Panc1 (cell line): ENCODE results near the gene RPUSD4. TPM values are rescaled to one million over a fixed set of nuclear protein-coding genes. Genes with fewer than 3 reads are reported as not detected.

Source experiments
- ATAC-seq: fragments of 200-7000 bp; cut with Tn5 transposase; 2 replicates; pipeline ENCODE4 v1.9.1; 2020; ENCODE audit warnings: mild to moderate bottlenecking, moderate library complexity
- BruUV-seq: library from RNA; stranded (reverse); fragments of 400-500 nt; replicated peaks from 2 replicates; lab custom pipeline; 2021; lab: Mats Ljungman, UMichigan
- CTCF ChIA-PET: fragments of 300-600 bp; sonication (Branson Sonifier 250); formaldehyde crosslinking; loops from one replicate; lab custom pipeline; 2022; ENCODE audit warnings: antibody characterized with exemption; lab: Charles Lee
- POLR2A ChIA-PET: fragments of 300-600 bp; sonication (Branson Sonifier 250); formaldehyde crosslinking; loops from one replicate; lab custom pipeline; 2022; ENCODE audit warnings: antibody characterized with exemption; lab: Charles Lee
- DNase-seq: peaks from one replicate; pipeline ENCODE4 v3.0.0-alpha.2; 2010; ENCODE audit warnings: low read depth, low spot score
- H3K27ac ChIP-seq: 2 replicates; pipeline ENCODE4 v1.5.1; 2011; ENCODE audit warnings: mild to moderate bottlenecking, low read length, inconsistent platforms
- H3K27me3 ChIP-seq: fragments of 200-500 bp; sonication (Bioruptor generic); 2 replicates; pipeline ENCODE4 v1.6.0; 2014; ENCODE audit warnings: low read length, inconsistent platforms; ENCODE audit not compliant: control insufficient read depth, insufficient read depth
- H3K36me3 ChIP-seq: fragments of 200-500 bp; sonication (Bioruptor generic); 2 replicates; pipeline ENCODE4 v1.5.1; 2014; ENCODE audit warnings: inconsistent platforms, mild to moderate bottlenecking, low read length, moderate library complexity; ENCODE audit not compliant: control insufficient read depth, insufficient read depth
- H3K4me1 ChIP-seq: 2 replicates; pipeline ENCODE4 v1.5.1; 2011; ENCODE audit warnings: inconsistent platforms, mild to moderate bottlenecking, low read length, moderate library complexity; ENCODE audit not compliant: control insufficient read depth, insufficient read depth
- H3K4me3 ChIP-seq, 2 experiments: 2 replicates each; pipeline ENCODE4 v1.5.1; 2011 to 2012; ENCODE audit warnings: low read depth in 2 of 2, low read length in 2 of 2, mild to moderate bottlenecking in 2 of 2, inconsistent platforms in 1 of 2, moderate library complexity in 1 of 2
- H3K9me3 ChIP-seq: fragments of 200-500 bp; sonication (Bioruptor generic); 2 replicates; pipeline ENCODE4 v1.5.1; 2014; ENCODE audit warnings: low read depth, mild to moderate bottlenecking, inconsistent platforms, low read length, moderate library complexity; ENCODE audit not compliant: control insufficient read depth, insufficient read depth
- CTCF ChIP-seq: fragments of 450-650 bp; IDR thresholded peaks from 2 replicates; pipeline ENCODE4 v1.5.1; 2017; ENCODE audit warnings: mild to moderate bottlenecking
- POLR2AphosphoS5 ChIP-seq: IDR thresholded peaks from 2 replicates; pipeline ENCODE4 v1.6.1; 2012; ENCODE audit warnings: mild to moderate bottlenecking, low read depth, low read length, moderate library complexity
- REST ChIP-seq, 2 experiments: IDR thresholded peaks; 2 replicates each; pipeline ENCODE4 v1.6.1; 2011 to 2012; ENCODE audit warnings: low read depth in 2 of 2, control low read depth in 1 of 2, low read length in 1 of 2, mild to moderate bottlenecking in 1 of 2, moderate library complexity in 1 of 2; ENCODE audit not compliant: insufficient read depth in 1 of 2
- SIN3A ChIP-seq: IDR thresholded peaks from 2 replicates; pipeline ENCODE4 v1.6.1; 2012; ENCODE audit warnings: low read depth, mild to moderate bottlenecking, low read length, moderate library complexity, borderline replicate concordance; ENCODE audit not compliant: insufficient read depth
- TCF7L2 ChIP-seq: IDR thresholded peaks from 2 replicates; pipeline ENCODE4 v1.6.1; 2011; ENCODE audit warnings: mild to moderate bottlenecking, low read depth, low read length, inconsistent platforms
- in situ Hi-C: cut with HindIII; loops from 2 replicates; pipeline ENCODE4 v1.10.0; 2016; ENCODE audit warnings: low sequenced_read_pairs, low pct_unique_long_range_greater_than_20kb
- intact Hi-C: fragments of 100-400 bp; cut with micrococcal nuclease; formaldehyde crosslinking; loops from one replicate; pipeline ENCODE4 v1.10.0; 2022; ENCODE audit not compliant: unreplicated experiment
- total RNA-seq: library from RNA; stranded (reverse); gene quantifications from one replicate; pipeline ENCODE4 v1.2.1, GENCODE V29; 2021; ENCODE audit not compliant: unreplicated experiment

Gene RPUSD4
- total RNA-seq, 1 experiment from 2014 or later = 52.3 TPM

- H3K4me3 ChIP-seq = no peak overlapping the region
- no peaks in the 10 kb centered on the region for H3K36me3 ChIP-seq
- peaks cover 5% of the 10 kb centered on the region; the same call in 1 of the 2 replicates for H3K9me3 ChIP-seq
- BruUV-seq = no TSS peak
- in situ Hi-C loops (no loop called here), intact Hi-C loops (no loop called here)
- DNase-seq (no peak), ATAC-seq (no peak)
- peaks cover 12% of the 10 kb centered on the region for H3K4me1 ChIP-seq
- H3K27ac ChIP-seq = no peak overlapping the region
- ChIA-PET CTCF (no interaction called here), POLR2A (interaction anchor here (0.5 kb wide), 1 partner anchor 26 kb away, joined by 3 read pairs; no protein-coding TSS in a partner anchor)
- H3K27me3 ChIP-seq = peaks cover 2% of the 10 kb centered on the region; the same call in 1 of the 2 replicates
- TF ChIP-seq SIN3A (no peak), POLR2AphosphoS5 (no peak), TCF7L2 (no peak), CTCF (no peak), REST (IDR thresholded peaks at IDR 0.05; ENCODE audit: insufficient read depth in 1 of 2, low read depth in 2 of 2, low read length in 1 of 2) (no peak)
Observed at GRCh38 chr11:126156814-126157213, 54.6 kb downstream of the RPUSD4 start.

- Histone ChIP-seq H3K27me3 (peaks cover 3% of the 10 kb centered on the region; the same call in 1 of the 2 replicates), H3K9me3 (peaks cover 5% of the 10 kb centered on the region; the same call in 1 of the 2 replicates), H3K4me3 (no peak overlapping the region), H3K27ac (no peak overlapping the region), H3K36me3 (no peaks in the 10 kb centered on the region), H3K4me1 (peaks cover 12% of the 10 kb centered on the region)
- DNase-seq (no peak), ATAC-seq (no peak)
- ChIA-PET POLR2A (interaction anchor here (0.6 kb wide), 1 partner anchor 11 kb away, joined by 3 read pairs; no protein-coding TSS in a partner anchor), CTCF (no interaction called here)
- TF ChIP-seq CTCF (no peak), POLR2AphosphoS5 (no peak)
- intact Hi-C loops = no loop called here
- in situ Hi-C loops = no loop called here
- BruUV-seq = no TSS peak
Observed at GRCh38 chr11:126155402-126156187, 55.9 kb downstream of the RPUSD4 start.
